NCI-H226 (cell line): ENCODE data around the gene ABHD17C.
"Not testable (repeated sequence)": the region's sequence is repeated elsewhere in the genome, so short reads cannot be mapped to it uniquely, and the experiment has no call there.

ENCODE experiments used
- DNase-seq: peaks from one replicate; pipeline ENCODE4 v3.0.0-alpha.2; 2015

Gene ABHD17C

DNA sequence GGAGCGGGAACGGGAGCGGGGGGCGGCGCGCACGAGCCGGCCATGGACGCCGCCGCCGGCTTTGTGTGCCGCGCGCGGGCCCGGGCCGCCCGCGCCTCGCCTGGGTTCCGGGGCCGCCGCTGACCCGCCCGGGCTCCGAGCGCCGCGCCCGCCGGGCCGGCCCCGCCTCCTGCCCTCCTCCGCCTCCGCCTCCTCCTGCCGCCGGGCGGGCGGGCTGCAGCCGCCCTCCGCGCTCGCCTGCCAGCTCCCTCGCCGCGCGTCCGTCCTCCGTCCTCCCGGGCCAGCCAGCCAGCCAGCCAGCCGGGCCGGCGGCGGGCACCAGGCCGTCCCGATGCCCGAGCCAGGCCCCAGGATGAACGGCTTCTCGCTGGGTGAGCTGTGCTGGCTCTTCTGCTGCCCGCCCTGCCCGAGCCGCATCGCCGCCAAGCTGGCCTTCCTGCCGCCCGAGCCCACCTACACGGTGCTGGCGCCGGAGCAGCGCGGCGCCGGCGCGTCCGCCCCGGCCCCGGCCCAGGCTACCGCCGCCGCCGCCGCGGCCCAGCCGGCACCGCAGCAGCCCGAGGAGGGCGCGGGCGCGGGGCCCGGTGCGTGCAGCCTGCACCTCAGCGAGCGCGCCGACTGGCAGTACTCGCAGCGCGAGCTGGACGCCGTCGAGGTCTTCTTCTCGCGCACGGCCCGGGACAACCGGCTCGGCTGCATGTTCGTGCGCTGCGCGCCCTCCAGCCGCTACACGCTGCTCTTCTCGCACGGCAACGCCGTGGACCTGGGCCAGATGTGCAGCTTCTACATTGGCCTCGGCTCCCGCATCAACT lies at the start of gene ABHD17C:
Gene ABHD17C (plus strand): TSS at position 212 of the 812 bp plus-strand sequence. CDS start 120 bp downstream, at position 332.
- peak; percentile 67 for DNase-seq

DNA sequence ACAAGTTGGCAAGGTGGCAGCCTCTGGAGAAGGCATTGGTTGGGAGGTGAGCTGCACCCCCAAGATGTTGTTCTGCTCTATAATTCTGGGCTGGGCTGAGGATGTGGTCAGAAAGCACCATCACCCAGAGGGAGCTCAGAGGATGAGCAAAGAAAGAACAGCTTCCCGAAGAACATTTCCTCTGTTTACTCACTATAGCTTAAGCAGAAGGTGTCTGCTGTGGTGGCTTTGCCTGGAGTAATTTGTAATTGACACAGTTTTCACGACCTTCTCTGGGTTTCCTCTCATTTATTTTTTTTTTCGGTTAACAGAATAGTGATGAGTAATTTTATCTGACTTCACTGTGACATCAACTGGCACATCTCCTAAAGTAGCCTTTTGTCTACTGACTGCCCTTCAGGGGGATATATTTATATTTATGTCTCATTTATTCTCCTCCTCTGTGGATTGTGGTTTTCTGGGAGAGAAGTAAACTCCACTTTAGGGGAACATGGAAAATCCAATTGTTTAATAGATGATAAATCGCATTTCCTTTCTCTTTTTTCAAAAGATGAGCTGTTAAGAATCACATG lies 49.5 kb upstream of the ABHD17C start:
- DNase-seq: no peak

DNA sequence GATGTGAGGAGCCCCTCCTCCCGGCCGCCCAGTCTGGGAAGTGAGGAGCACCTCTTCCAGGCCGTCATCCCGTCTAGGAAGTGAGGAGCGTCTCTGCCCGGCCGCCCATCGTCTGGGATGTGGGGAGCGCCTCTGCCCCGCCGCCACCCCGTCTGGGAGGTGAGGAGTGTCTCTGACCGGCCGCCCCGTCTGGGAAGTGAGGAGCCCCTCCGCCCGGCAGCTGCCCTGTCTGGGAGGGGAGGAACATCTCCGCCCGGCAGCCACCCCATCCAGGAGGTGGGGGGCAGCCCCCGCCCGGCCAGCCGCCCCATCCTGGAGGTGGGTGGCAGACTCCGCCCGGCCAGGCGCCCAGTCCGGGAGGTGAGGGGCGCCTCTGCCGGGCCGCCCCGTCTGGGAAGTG lies 47.7 kb upstream of the ABHD17C start:
- DNase-seq: not testable (repeated sequence)

DNA sequence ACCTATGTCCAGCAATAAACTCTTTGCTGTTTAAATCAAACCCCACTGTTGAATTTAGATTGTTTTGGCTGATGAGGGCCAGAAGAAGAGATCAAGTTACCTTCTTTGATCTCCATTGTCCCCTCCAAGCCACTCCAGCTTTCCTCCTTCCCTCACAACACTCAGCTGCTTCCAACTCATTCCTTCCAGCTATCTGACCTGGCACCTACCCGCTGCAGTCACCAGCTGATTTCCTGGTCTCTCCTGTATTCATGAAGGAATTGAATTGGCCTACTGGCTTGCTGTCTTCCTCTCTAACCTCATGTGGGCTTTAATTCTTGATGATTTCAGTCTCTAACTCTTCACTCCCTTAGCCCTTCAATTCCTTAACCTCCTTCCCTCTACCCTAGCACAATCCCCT lies 40.8 kb upstream of the ABHD17C start:
- no peak for DNase-seq

DNA sequence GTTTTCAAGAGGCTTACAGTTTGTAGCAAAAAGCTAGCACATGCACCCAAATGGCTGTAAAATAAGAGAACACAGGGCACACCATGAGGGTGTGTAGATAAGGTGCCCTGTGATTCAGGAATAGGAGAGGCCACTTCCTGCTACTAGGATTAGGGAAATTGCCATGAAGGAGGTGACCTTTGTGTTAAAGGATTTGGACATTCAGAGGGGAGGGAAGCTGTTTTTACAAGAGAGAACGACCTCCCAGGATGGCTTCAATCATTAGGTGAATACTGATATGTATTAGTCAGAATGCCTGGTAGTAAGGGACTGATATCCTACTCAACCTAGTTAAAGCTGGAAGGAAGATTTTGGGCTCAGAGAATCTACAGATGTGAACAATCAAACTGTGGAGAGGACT lies 35.7 kb upstream of the ABHD17C start:
- peak; percentile 63 for DNase-seq

DNA sequence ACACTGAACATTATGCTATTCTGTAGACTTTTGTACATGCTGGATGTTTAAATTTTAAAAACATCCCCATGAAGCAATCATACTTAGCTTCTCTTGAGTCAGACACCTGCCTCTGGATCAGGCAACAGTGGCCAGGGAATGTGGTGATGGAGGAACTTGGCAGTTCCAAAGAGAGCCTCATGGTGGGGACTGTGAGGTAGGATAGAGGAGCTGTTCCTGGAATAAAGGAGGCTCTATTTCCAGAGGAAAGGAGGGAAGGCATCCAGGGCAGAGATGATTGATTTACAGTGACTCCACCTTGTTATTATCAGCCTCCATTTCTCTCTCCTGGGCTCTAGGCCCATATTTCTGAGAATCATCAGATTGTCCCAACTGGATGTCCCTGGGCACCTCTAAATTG lies 35.0 kb upstream of the ABHD17C start:
- DNase-seq: peak; percentile 75

DNA sequence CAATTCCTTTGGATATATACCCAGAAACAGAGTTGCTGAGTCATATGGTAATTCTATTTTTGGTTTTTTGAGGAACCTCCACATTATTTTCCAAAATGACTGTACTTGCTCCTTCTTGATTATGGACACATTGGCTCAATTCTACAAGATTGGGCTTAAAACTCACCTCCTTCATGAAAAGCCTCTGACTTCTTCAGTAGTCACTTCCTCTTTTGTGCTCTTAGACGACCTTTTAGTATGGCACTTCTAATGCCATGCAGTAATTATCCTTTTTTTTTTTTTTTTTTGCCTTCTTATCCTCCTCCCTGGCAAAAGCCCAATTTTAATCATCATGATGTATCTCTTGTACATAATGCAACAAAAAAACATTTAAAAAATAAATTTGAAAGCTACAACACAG lies 33.0 kb upstream of the ABHD17C start:
- DNase-seq: no peak

DNA sequence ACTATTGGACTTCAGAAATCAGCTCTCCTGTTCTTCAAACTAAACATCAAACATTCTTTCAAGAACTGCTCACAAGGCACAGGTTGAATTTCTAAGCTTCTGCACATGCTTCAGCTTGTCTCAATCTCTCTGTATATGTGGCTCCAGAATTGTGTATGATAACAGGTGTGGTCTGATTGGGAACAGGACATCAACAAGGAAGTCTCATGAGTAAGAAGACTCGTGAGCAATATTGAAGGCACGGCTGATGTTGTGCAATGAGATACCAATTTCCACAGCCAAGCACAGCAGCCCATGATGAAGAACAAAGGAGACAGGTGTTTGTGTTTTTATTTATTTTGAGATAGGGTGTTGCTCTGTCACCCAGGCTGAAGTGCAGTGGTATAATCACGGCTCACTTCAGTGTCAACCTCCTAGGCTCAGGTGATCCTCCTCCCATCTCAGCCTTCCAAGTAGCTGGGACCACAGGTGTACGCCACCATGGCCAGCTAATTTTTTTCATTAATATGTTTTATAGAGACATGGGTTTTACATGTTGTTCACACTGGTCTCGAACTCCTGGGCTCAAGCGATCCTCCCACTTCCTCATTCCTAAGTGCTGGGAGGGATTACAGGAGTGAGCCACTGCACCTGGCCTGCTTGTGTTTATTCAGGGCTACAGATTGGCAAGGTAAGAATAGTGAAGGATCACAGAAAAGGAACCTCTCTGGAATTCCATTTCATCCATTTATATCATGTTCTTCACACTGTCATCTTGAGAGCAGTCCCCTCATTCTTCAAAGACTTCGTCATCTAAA lies 32.2 kb upstream of the ABHD17C start:
- DNase-seq: no peak

DNA sequence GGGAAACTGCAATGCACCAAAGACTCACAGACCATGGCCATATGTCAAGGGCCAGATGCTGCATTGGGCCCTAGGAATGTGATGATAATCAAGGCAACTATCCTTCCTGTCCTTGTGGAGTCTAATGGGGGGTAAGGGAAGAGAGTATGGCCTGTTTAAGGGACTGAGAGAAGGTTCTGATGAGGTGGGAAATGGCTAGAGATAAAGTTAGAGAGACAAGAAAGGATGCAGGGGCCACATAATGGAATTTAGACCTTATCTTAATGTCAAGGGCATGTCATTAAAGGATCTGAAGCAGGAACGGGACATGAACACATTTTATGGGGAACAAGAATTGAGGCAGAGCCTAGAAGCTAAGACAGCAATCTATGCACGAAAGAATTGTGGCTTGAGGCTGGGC lies 30.0 kb upstream of the ABHD17C start:
- no peak for DNase-seq

DNA sequence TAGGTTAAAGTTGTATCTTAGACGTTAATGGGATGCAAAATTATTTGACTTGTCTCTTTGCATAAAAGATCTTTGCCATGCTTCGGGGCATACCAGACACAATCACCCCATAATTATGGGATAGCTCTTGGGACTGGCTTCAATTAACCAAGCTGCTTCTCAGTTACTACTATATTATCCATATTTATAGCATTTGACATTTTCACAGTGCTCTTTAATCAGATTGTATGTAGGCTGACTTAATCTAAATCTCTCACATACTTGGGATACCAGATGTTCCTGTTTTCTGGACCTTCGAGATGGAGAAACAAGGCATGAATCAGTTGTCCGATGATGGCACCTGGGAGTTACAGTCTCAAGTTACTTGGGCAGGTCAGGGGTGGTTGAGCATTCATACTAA lies 27.2 kb upstream of the ABHD17C start:
- no peak for DNase-seq

DNA sequence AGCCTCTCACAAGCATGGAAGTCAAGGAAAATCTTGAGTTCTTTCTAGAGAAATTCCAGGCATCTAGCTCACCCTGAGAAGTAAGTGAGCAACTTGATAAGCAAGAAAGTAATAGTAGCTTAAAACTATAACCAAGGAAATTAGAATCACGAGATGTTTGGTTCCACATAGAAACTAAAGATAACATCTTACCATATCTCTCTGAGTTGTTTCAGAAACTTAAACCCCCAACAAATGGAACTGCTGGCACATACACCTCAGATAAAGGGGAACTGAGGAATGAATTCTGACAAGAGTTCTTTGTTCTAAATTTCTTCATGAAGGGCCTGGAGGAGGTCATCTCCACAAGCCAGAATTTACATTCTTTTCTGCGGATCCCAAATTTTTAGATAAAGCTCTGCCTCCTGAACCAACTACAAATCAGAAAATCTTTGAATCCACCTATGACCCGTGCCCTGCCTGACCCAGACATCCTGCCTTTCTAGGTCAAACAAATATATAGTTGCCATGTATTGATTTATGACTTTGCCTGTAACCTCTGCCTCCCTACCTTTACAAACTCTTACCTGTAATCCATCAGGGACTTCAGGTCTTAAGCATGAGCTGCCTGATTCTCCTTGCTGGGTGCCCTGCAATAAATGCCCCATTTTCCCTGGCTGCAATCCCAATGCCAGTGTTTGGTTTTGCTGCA lies 26.4 kb upstream of the ABHD17C start:
- no peak for DNase-seq

DNA sequence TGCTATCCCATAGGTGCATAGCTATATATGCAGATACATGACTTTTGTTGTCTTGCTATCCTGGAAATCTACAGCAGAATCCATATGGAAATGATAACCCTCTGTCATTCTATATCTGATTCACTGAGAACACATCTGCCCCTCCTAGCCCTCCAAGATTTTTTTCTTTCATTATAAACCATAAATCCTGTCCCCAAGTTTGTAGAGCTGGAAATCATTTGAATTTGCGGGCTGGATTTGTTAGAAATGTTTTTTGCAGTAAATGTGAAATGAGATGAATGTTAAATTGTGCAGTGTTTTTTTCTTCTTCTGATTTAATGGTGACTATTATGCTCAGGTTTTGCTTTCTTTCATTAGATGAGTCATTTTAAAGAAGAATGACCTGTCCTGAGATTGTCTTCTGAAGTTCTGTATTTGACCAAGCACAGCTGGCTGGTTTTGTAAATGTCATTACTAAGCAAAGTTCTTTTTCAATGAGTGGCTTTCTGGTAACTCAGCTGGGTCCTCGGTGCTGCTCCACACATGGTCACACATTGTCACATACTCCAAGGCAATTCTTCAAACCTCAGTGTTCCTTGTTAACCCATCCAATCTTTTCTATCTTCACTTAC lies 25.3 kb upstream of the ABHD17C start:
- no peak for DNase-seq

DNA sequence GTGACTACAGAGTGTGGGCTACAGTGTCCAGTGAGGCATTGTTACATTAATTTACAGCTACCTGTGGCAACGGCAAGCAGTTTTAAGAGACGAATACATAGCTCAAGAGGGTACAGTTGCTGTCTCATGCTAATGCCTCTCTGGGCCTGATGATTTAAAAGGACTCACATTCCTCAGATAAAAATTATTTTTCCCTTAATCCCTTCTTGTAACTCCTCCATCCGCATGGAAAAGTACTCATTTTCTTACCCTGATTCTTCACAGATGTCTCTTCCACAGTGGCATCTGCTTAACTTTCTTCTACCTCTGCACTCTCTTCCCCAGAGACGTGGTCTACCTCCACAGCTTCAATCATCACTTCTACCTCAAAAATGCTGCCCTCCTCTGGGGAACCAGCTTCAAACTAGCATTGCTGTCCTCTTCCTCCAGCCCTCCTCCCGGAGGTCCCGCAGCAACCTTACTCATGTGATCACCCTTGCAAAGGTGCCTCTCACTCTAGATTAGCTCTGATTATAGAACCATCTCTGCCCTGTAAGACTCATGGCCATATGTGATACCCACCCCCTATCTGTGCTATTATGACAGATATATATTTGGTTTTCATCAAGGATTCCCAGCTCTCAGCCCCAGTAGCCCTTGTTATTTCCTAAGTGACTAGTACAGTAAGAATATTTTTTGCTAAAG lies 21.4 kb upstream of the ABHD17C start:
- peak; percentile 18 for DNase-seq

DNA sequence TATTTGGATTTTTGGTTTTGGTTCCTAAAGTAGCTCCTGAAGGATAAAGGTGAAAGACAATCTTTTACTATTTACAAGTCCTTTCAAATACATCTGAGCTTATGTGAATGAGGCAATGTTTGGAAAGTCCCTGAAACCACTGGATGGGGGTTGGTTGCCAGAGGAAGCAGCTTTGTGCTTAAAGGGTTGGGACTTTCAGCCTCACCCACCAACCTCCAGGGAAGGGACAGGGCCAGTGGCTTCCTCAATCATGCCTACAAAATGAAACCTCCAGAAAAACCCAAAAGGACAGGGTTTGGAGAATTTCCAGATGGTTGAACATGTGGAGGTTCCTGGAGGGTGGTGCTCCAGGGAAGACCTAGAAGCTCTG lies 20.9 kb upstream of the ABHD17C start:
- no peak for DNase-seq

DNA sequence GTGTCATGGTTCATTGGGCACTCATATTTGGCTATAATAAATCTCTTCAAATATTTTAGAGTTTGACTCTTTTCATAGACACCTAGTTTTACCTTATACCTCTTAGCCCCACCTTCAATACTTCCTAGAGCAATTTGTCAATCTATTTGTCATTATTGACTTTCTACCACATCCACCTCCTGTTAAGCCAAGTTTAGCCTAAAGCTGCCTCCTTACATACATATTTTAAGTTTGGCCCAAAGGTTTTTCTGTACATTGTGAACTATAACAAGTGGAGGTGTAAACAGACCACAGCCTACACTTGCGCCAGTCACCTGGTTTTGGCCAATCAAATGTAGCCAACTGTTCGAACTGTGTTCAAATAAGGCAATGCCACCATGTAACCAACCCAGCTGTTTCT lies 18.1 kb upstream of the ABHD17C start:
- no peak for DNase-seq

DNA sequence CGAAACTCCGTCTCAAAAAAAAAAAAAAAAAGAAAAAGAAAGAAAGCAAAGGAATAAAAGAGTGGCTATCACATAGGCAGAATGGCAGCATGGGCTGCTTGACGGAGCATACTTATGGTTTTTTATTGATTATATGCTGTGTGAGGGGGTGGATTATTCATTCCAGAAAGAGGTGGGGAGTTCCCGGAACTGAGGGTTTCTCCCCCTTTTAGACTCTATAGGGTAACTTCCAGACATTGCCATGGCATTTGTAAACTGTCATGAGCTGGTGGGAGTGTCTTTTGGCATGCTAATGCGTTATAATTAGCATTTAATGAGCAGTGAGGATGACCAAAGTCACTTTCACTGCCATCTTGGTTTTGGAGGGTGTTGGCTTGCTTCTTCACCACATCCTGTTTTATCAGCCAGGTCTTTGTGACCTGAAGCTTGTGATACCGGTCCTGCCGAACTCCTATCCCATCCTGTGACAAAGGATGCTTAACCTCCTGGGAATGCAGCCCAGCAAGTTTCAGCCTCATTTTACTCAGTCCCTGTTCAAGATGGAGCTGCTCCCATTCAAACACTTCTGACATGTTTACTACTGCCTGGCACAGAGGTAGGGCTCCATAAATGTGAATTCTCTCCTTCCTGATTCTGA lies 15.8 kb upstream of the ABHD17C start:
- no peak for DNase-seq

DNA sequence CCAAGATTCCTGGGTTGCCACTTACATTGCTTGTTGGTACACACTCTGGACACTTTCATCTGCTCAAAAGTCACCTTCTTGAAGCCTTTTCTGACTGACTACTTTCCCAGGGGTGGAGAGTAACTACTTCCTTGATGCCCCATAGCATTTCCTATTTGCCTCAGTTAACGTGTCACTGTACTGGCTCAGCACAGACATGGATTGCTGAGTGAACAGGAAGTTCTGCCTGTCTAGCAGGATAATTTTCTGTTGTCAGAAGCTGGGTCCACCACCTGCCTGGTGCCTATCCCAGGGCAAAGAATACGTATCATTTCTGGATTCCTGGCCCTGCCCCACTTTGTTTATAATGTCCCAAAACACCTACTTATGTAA lies 15.3 kb upstream of the ABHD17C start:
- DNase-seq: no peak

DNA sequence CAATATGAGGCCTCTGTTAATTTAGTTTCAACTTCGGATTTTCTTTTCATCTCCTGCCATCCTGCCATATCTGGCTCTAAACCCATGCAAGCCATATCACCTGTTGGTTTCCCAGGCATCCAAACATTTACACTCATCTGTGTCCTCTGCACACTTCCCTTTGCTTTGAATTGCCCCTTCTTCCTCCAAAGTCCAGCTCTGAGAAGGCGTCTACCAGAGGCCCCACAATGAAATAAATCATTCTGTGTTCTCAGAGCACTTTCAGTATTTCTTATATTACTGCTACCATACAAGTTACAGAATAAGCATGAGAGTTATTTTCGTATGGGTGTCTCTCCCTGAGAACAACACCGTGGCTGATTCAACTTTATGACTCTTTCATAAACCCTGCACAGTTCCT lies 12.9 kb upstream of the ABHD17C start:
- no peak for DNase-seq

DNA sequence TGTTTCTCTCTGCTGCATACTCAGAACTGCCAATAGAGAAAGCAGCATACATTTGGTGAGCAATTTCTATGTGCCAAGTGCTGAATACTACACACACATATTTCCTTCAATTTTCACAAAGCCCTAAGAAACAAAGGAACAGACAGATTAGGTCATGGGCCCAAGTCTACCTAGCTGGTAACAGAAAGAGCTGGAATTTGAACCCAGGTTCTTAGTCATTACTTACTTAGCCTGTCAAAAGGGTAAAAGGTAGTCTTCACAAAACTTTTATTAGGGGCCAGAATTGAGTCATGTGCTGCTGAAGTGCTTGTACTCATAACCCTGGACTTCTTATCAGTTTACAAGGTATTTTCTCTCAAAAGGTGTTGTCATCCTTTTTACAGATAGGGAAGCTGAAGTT lies 10.4 kb upstream of the ABHD17C start:
- peak; percentile 36 for DNase-seq

DNA sequence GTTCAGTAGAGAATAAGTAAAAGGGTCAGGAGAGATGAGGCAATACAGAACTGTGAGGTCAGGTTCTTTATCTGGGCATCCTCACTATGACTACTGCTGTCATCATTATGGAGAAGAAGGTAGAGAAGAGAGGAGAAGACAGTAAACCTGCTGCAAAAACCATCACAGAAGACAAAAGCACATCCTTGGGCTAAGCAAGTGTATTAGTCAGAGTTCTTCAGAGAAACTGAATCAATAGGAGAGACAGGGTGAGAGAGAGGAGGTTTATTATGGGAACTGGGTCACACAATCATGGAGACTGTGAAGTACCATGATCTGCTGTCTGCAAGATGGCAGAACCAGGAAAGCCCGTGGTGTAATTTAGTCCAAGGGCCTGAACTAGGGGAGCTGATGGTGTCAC lies 9.5 kb upstream of the ABHD17C start:
- DNase-seq: no peak

DNA sequence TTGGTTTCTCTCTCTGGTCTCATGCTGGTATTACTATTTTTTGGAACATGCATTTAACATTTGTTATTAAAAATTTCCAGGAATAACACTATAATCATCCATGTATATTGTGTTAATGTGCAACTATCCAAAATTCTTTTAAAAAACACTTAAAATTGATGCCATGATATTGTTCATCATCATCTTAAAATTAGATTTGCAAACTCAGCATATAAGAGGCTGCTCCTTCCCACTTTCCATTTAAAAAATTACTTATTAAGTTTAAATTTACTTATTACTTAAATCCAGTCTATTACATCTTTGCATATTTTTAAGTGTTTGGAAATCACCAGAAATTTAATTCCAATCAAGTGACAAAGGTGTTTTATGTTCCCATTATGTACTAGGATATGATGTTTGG lies 5.8 kb upstream of the ABHD17C start:
- no peak for DNase-seq

DNA sequence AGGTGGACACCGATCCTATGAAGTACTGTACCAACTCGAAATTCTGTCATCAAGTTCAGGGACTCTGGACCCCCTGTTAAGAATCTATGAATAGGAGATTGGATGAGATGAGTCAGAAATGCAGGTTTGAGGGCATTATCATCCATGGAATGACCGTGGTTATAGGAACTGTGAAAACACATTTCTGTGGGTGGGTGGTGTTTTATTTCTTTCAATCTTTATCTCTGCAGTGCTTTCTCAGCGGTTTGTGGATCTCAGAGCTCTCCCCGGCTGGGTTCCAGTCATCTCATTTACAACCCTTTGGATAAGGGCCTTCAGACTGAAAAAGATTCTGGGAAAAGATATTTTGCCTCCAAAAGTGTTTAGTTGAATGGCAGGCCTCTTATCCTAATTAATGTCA lies 5.4 kb upstream of the ABHD17C start:
- peak; percentile 62 for DNase-seq
